ENCODE measurements around the gene PAX5.

Gene PAX5

DNA sequence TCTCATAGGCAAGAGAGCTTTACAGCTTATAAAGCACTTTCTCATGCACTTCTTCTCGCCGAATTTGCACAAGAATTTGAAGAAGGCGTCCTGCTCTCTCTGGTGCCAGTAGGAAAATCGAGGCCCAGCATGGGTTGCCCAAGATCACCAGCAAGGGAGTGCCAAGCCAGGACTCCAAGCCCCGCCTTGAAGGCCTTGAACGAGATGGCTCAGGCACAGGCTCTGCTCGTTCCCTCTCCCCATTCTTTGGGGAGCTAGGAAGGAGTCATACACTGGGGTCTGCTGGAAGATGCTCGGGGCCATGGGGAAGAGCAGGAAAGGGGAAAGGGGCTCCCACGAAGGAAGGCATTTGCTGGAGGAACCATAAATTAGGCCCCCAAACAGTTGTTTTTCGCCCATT is 46.7 kb downstream of the PAX5 start:
- TF ChIP-seq Cebpa-rat (IDR thresholded peaks at IDR 0.05) = no peak
- H3K4me3 ChIP-seq = no peak overlapping the region
- H3K27ac ChIP-seq = peak overlapping the region in 1 of 11 experiments; percentile 6; a peak in 1 of 22 replicates
- no peak overlapping the region for H3K9ac ChIP-seq
- H3K36me3 ChIP-seq = peaks cover 0 to 96% (median 74%) of the 10 kb centered on the region in 11 experiments; a peak in 16 of 22 replicates
- peaks cover 3 to 20% (median 12%) of the 10 kb centered on the region in 10 experiments; a peak in 12 of 20 replicates for H3K4me1 ChIP-seq
- peaks cover 0 to 100% (median 90%) of the 10 kb centered on the region in 11 experiments; a peak in 19 of 22 replicates for H4K20me1 ChIP-seq
- no peak overlapping the region for H3K4me2 ChIP-seq
- peaks cover 60 to 85% (median 75%) of the 10 kb centered on the region in 11 experiments for H3K27me3 ChIP-seq
- H3K9me3 ChIP-seq (replicated peaks in 1 of 11) = peaks cover 6 to 15% (median 8%) of the 10 kb centered on the region in 11 experiments; a peak in 18 of 22 replicates

DNA sequence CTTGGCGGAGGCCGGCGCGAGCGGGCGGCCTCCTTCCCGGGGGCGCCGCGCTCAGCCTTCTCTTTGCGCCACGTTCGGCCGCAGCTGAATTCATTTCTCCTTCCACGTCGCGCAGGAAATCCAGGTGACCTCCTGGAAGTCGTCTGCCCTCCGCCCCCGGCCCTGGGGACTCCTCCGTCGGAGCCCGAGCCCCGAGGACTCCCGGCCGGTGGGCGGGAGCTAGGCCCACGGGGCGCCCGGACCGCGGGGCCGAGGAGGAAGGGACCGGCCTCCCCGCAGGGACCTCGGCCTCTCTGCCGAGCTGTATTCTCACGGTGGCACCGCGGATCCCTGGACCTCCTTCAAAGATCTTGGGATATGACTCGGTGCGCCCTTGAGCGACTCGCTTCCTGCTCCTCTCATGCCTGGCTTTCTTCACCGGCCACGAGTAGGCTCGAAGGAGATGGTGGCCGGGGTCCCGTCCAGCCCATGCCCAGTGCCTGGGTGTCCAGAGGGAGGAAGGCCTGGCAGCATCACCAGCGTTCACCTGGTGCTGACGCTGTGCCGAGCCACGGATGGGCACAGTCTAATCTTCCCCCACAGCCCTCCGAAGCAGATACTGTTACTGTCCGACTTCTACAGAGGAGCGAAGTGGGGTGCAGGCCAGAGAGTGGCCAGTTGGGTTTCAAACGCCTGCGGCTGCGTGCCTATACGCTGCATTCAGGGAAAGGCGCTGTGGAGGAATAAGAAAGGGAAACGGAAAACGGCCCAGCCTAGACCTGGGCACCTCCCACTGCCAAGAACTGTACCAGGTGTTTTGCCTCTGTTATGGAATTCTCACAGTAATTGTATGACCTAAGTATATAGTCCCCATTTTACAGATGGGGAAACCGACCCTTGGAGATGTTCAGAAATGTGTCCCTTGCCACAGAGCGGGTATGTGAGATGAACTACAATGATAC is 47.3 kb downstream of the PAX5 start:
- peaks cover 60 to 86% (median 76%) of the 10 kb centered on the region in 11 experiments for H3K27me3 ChIP-seq
- peak overlapping the region; percentile 51 to 84 (median 65) for H3K4me2 ChIP-seq
- peaks cover 0 to 96% (median 77%) of the 10 kb centered on the region in 11 experiments; a peak in 16 of 22 replicates for H3K36me3 ChIP-seq
- peak overlapping the region in 9 of 10 experiments; percentile 25 to 62 (median 47); a peak in 15 of 20 replicates for H3K4me3 ChIP-seq
- H4K20me1 ChIP-seq = peaks cover 0 to 100% (median 94%) of the 10 kb centered on the region in 11 experiments; a peak in 19 of 22 replicates
- H3K4me1 ChIP-seq = peaks cover 3 to 22% (median 11%) of the 10 kb centered on the region in 10 experiments; a peak in 11 of 20 replicates
- H3K9ac ChIP-seq = peak overlapping the region in 1 of 11 experiments; percentile 34; a peak in 1 of 22 replicates
- peaks cover 6 to 15% (median 8%) of the 10 kb centered on the region in 11 experiments; a peak in 18 of 22 replicates for H3K9me3 ChIP-seq (replicated peaks in 1 of 11)
- TF ChIP-seq Cebpa-rat (IDR thresholded peaks at IDR 0.05) = no peak
- H3K27ac ChIP-seq = no peak overlapping the region

DNA sequence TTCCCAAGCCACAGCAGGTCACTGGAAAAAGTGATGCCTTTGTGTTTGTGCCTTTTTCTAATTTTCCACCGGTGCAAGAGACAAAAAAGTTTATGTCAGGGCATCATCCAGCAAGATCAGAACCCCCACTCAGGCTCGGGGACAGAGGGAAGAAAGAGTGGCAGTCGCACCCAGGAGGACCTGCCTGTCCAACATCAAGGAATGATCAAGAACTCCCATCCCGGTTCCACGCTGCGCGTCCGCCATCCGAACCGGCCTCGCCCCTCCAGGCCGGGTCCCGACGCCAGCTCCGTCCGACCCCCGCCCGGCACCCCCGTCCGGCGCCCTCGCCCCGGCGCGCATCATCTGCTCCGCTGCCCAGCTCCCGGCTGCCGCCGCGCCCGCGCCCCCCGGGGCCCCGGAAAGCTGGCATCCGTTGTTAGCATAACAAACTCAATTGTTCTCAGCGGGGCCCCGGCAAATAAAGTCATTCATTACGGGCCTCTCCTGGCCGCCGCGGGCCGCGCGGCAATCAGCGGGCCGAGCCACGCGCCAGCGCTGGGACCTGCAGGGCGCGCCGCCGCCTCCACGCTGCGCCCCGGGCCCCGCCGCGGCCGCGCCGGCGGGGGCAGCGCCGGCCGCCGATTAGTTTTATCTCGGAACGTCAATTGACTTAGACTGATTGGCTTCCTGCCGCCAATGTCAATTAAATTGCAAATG is 48.1 kb downstream of the PAX5 start:
- peak overlapping the region; percentile 51 to 84 (median 65) for H3K4me2 ChIP-seq
- H4K20me1 ChIP-seq = peaks cover 0 to 100% (median 94%) of the 10 kb centered on the region in 11 experiments; a peak in 19 of 22 replicates
- H3K4me1 ChIP-seq = peaks cover 3 to 27% (median 12%) of the 10 kb centered on the region in 10 experiments; a peak in 11 of 20 replicates
- peak overlapping the region in 1 of 11 experiments; percentile 27; a peak in 1 of 22 replicates for H3K27ac ChIP-seq
- H3K4me3 ChIP-seq = peak overlapping the region in 9 of 10 experiments; percentile 25 to 62 (median 47); a peak in 15 of 20 replicates
- peak overlapping the region in 2 of 11 experiments; percentile 4 to 34; a peak in 2 of 22 replicates for H3K9ac ChIP-seq
- peaks cover 60 to 86% (median 76%) of the 10 kb centered on the region in 11 experiments for H3K27me3 ChIP-seq
- H3K9me3 ChIP-seq (replicated peaks in 1 of 11) = peaks cover 0 to 7% (median under 1%) of the 10 kb centered on the region in 11 experiments; a peak in 10 of 22 replicates
- TF ChIP-seq Cebpa-rat (IDR thresholded peaks at IDR 0.05) = no peak
- H3K36me3 ChIP-seq = peaks cover 0 to 93% (median 75%) of the 10 kb centered on the region in 11 experiments; a peak in 16 of 22 replicates

DNA sequence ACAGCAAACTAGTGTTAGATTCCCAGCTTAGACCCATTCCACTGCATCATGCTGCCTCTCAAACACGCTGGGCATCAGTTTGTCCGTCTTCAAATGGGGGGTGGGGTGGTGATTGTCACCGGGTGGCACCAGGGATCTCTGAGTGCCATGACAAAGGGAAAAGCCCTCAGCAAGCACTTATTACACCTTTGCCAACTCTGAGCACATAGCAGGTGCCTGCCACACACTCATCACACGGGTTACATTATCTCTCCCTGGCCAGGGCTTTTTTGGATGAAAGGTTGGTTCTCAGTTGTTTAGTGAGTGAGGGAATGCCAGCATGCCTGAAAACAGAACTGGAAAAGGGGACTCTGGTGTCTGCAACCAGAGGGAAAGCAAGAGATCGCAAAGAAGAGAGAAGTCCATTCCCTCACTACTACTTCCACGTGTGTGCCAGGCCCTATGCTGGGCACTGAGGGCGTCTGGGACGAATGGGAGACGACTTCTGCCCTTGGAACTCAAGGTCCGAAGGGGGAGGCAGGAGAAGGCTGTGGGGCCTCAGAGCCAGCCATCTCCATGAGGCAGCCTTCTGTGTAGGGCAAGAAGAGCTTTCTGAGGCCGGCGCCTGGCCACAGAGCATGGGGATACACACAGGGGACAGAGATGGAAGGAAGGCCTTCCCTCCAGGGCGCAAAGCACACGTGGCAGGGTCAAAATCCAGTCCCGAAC is 48.9 kb downstream of the PAX5 start:
- H4K20me1 ChIP-seq = peaks cover 0 to 100% (median 94%) of the 10 kb centered on the region in 11 experiments; a peak in 19 of 22 replicates

DNA sequence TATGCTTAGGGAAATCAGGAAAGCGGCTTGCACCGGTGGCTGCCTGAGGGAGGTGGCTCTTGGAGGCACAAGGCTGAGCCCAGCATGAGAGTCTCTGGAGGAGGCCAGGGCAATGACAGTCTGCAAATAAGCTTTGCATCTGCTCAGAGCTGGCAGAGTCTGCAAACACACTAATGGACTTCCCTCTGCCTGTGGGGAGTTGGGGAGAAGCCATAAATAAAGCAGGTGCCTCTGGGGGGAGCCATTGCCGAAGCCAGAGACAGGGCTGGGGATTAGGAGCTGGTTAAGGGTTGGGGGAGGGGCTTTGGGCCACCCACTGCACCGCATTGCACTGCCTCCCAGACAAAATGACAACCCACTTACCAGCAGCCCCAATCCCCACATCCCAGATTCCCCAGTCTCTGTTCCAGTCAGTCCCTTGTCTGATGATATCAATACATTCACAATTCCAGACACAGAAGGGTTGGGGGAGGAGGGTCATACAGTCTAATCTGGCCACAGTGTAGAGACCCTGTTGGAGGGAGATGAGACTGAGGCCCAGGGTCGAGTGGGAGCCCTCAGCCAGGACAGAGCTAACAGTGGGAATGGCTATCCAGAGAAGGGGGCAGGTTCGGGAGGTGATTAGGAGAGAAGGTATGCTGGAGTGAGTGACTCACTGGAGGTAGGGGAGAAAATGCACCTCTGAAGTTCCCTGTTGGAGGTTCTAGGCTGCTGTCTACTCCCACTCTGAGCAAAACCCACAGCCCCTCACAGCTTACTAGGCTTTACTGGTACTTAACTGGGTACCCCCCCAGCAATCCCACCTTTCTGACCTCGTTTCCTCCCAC is 53.7 kb downstream of the PAX5 start:
- Histone ChIP-seq H3K9ac (no peak overlapping the region), H3K36me3 (peaks cover 0 to 91% (median 62%) of the 10 kb centered on the region in 11 experiments; a peak in 13 of 22 replicates), H3K27me3 (peaks cover 19 to 32% (median 27%) of the 10 kb centered on the region in 11 experiments), H3K27ac (no peak overlapping the region), H3K4me1 (peaks cover 0 to 26% (median 2%) of the 10 kb centered on the region in 10 experiments; a peak in 6 of 20 replicates), H4K20me1 (peaks cover 0 to 100% (median 97%) of the 10 kb centered on the region in 11 experiments; a peak in 17 of 22 replicates), H3K9me3 (replicated peaks in 1 of 11) (no peaks in the 10 kb centered on the region), H3K4me2 (peak overlapping the region in 3 of 11 experiments; percentile 8 to 15 (median 11); a peak in 2 of 22 replicates), H3K4me3 (no peak overlapping the region)
- no peak for TF ChIP-seq Cebpa-rat (IDR thresholded peaks at IDR 0.05)

More for the DNA sequence above, 48.9 kb downstream of the PAX5 start:
- Histone ChIP-seq H3K9me3 (replicated peaks in 1 of 11) (no peaks in the 10 kb centered on the region), H3K27me3 (peaks cover 60 to 80% (median 74%) of the 10 kb centered on the region in 11 experiments), H3K4me3 (no peak overlapping the region), H3K36me3 (peaks cover 0 to 92% (median 68%) of the 10 kb centered on the region in 11 experiments; a peak in 16 of 22 replicates), H3K27ac (peak overlapping the region in 1 of 11 experiments; percentile 27; a peak in 1 of 22 replicates), H3K4me2 (peak overlapping the region in 1 of 11 experiments; percentile 67; a peak in 2 of 22 replicates), H3K9ac (peak overlapping the region in 1 of 11 experiments; percentile 4; a peak in 1 of 22 replicates), H3K4me1 (peaks cover 3 to 33% (median 12%) of the 10 kb centered on the region in 10 experiments; a peak in 12 of 20 replicates)
- TF ChIP-seq Cebpa-rat (IDR thresholded peaks at IDR 0.05) = no peak

DNA sequence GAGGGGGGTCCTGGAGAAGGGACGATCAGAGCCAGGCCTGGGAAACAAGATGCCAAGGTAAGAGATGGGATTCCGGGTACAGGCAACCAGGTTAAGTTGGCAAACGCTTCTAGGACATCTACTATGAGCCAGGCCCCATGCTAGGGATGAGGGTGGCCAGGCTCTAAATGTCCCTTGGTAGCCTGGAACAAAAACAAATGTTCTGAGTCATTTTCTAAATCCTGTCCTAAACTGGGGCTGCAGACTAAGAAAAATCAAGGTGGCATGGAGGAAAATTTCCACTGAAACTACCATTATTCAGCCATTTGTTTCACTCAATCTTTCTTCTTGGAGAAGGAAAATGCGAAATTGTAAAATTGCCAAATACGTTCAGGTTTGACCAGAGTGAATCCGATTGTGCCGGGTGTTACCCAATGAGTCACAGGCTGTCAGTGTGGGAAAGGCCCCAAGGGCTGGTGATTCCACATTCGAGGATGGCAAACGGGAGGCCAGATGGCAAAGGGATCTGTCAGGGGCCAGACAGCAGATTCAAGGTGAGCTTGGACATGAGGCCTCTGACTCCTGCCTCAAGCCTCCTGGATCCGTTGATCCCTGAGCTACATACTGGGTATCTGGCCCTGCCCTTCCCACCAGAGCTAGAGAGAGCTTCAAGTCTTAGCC is 57.6 kb downstream of the PAX5 start:
- H3K36me3 ChIP-seq = peaks cover 0 to 88% (median 50%) of the 10 kb centered on the region in 11 experiments; a peak in 13 of 22 replicates

More for the DNA sequence above, 57.6 kb downstream of the PAX5 start:
- no peak overlapping the region for H3K4me3 ChIP-seq
- no peaks in the 10 kb centered on the region for H3K9me3 ChIP-seq (replicated peaks in 1 of 11)
- no peak overlapping the region for H3K4me2 ChIP-seq
- H3K27me3 ChIP-seq = no peaks in the 10 kb centered on the region
- no peak overlapping the region for H3K27ac ChIP-seq
- TF ChIP-seq Cebpa-rat (IDR thresholded peaks at IDR 0.05) = no peak
- H3K4me1 ChIP-seq = peaks cover 0 to 29% (median 12%) of the 10 kb centered on the region in 10 experiments; a peak in 18 of 20 replicates
- peaks cover 0 to 100% (median 89%) of the 10 kb centered on the region in 11 experiments; a peak in 16 of 22 replicates for H4K20me1 ChIP-seq
- H3K9ac ChIP-seq = no peak overlapping the region
